ENCODE data around the gene IFT52.

IFT52 gene, protein sequence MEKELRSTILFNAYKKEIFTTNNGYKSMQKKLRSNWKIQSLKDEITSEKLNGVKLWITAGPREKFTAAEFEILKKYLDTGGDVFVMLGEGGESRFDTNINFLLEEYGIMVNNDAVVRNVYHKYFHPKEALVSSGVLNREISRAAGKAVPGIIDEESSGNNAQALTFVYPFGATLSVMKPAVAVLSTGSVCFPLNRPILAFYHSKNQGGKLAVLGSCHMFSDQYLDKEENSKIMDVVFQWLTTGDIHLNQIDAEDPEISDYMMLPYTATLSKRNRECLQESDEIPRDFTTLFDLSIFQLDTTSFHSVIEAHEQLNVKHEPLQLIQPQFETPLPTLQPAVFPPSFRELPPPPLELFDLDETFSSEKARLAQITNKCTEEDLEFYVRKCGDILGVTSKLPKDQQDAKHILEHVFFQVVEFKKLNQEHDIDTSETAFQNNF

DNA sequence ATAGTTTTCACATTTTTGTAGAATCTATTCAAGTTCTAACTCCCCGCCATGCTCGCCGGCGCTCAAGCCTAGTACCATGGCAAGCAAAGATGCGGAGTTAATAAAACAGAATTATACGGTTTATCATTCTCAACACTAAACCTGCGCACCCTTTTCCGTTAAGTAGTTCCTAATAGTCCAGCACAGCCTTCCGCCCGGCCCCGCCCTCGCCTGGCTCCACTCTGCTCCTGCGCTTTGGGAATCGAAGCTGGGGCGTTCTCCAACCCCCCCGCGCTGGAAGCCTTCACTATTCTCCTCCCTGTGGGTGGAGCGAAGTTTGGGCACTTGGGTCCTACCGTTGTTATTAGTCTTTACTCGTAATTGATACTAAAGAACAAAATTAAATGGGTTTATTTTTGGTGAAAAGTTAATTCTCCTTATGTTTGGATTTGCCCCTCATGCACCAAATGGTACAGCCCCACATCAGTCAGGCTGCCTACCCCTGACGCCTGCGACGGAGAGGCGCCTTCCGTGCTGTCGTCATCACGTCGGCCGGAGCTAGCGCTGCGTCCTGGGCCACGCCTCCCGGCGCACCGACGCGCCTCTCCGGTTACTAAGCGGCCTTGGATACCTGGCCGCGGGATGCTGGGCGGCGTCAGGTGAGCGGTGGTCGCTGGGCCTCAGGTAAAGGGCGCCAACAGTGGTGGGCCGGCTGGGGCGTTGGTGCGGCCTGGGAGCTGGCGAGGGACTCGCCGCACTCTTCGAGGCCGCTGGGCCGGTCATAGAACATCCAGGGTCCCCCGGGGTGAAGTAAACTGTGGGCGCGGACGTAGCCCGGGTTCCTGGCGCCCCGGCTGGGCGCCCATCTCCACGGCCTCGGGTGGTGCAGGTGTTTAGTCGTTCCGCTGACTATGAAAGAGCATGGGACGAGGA, at the start of gene IFT52:
Gene IFT52, plus strand, starts transcription at position 546 of the 912 bp plus-strand sequence. CDS start 3,762 bp downstream, outside the sequence.
- DNase-seq, result peak; percentile 78

DNA sequence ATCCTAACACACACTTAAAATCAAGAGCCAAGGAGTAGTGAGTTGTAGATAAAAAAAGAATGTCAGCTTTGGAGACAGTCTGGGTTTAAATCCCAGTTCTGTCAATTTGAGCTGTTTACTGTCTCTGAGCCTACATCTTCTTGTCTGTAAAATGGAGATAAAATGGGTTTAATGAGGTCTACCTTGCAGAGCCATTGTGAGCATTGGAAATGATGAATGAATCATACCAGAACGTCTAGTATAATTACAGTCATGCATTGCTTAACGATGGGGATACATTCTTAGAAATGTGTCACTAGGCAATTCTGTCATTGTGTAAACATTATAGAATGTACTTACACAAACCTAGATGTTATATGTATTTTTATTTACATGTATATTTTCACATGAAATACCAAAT, 49.5 kb upstream of the IFT52 start:
- no peak for DNase-seq

DNA sequence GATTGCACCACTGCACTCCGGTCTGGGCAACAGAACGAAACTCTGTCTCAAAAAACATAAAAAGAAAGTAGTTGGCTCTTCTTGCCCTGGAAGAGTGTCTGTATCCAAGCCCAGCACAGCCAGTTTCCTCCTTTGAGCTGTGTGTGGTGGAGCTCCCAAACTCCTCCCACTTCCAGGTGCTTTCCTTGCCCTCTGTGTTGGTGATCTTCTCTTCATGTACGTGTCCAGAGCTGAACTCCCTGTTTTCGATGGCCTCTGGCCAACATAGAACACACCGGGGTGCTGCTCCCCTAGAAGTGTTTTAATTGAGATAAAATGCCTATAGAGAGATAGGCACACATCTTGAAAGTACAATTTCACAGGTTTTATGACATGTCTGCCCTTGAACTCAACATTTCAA, 48.6 kb upstream of the IFT52 start:
- no peak for DNase-seq

DNA sequence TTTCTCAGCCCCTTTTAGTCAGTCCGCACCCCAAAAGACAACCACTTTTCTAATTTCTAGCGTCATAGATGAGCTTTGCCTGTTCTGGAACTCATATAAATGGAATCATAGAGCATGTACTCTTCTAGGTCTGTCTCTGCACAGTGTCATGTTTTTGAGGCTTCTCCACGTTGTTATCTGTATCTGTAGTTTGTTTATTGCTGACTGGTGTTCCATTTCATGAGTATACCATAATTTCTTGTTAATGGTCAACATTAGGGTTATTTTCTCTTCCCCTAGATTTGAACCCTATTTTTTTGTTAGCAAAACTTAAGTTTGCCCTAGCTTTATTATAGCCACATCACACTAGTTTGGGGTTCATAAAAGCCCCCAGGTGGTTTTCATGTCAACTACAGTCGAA, 48.1 kb upstream of the IFT52 start:
- no peak for DNase-seq

DNA sequence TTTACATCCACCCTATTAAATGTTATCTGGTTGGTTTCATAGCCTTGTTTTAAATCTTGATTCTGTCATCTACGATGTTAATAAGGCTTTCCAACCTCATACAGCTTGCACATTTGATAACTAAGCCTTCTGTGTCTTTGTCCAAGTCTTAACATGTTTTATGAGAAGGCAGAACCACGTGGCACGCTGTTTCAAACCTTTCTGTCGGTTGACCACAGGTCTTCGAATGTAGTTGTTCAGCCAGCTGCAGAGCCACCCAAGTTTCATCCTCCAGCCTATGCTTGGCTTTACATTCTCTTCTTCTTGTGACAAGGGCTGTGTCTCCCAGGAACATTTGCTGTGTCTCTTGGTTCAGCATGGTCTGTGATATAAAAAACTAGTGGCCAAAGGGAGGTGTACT, 47.6 kb upstream of the IFT52 start:
- no peak for DNase-seq

DNA sequence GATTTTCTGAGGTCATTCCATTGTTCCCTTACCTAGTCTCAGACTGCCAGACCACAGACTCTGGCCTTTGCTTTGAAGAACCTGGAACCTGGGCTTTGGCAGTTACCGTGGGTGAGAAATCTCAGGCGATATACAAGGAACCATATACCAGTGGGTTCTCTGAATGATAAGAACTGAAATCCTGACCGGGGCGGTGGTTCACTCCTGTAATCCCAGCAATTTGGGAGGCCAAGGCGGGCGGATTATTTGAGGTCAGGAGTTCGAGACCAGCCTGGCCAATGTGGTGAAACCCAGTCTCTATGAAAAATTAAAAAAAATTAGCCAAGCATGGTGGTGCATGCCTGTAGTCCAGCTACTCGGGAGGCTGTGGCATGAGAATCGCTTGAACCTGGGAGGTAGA, 46.2 kb upstream of the IFT52 start:
- no peak for DNase-seq

DNA sequence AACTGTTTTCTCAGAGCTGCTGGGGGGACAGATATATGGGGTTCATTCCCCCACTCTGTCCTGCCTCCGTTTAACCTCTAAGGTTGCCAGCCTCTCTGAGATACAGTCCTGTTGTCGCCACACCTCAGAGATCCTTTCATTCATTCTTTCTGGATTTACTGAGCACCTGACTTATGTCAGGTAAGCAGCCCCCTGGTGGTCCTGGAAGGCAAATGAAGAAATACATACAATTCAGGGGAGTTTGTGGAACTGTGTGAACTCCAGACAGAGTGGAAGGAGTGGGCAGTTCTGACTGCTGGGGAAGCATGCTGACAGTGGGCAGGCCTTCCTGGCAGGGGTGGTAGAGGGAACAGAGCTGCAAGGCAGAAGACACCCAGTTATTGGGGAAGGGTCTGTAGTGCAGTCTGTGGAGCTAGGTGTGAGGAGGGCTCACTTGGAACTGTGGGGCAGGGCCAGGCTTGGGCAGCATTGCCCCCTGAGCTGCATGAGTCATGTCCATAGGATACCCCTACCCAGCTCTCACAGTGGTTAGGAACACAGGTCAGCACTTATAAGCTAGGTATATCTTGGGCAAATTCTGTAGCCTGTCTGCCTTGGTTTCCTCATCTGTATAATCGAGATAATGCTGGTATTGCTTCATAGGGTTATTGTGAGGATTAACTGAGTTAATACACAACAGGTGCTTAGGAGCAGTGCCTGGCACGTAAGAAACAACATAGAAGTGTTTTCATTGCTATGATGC, 44.7 kb upstream of the IFT52 start:
- no peak for DNase-seq

DNA sequence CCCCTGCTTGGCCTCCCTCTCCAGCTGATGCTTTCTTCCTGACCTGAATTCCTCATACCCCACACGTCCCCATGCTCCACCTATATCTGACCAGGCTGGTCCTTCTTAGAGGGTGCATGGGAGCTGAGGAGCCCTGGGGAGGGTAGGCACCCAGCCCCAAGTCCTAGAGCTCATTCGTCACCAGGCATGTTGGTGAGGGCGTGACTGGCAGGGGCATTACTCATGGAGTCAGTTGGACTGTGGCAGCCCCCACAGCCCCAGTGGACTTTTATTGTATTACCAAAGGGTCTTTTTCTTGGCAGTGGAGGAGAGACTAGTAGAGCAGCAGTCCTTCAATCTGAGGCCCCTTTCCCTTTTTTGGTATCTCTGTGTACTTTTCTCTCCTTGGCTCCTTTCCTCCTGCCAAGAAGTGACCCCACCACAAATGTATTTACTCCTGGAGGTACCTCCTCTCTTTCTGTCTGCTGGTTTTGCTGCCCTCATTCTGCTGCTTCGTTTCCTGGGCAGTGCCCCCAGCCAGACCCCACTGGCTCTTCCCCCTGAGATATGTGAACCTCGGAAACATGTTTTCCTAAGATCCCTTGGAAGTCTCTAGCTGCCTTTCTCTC, 42.4 kb upstream of the IFT52 start:
- no peak for DNase-seq

DNA sequence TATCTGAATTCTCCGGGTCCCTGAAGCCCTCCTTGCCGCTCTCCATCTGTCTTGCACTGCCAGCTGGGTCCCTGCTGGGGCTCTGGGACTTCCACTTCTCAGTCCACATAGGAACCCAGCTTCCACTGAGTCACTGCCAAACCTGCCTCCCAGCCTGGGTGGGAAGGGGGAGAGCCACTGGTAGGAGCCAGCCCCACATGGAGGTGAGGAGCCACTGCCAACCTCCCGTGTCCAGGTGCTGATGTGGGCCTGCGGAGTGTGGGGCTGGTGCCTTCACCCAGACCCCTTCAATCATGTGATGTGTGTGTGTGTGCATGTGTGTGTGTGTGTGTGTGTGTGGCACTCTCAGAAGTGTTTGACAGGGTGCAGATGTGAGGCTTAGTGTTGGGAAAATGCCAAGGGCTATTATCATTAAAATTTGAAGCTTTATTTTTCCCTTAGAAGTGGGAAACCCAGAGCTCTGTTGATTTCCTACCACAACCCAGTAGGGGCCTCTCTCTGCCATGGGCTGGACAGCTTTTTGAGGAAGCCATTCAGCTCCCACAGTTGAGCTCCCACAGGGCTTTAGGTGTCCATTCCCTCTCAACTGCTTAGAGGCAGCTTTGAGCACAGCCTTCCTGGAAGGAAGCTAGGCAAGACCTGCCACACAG, 41.2 kb upstream of the IFT52 start:
- no peak for DNase-seq

DNA sequence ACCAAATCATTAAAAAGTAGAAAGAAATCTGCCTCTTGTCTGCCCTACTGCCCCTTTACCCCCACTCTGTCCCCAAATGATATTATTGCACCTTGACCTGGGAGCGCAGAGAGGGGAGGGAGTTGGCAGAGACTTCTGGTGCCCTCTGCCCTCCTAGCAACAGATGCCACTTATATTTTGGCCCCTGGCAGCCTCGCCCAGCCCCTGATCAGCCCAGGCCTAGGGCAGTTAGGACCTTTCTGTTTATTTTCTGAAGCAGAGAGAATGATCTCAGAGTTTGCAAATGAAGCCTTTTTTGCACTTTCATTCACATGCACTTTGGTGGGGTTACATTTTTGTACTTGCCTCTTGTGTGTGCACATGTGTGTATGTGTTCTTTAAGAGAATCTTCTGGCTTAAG, 40.3 kb upstream of the IFT52 start:
- no peak for DNase-seq

DNA sequence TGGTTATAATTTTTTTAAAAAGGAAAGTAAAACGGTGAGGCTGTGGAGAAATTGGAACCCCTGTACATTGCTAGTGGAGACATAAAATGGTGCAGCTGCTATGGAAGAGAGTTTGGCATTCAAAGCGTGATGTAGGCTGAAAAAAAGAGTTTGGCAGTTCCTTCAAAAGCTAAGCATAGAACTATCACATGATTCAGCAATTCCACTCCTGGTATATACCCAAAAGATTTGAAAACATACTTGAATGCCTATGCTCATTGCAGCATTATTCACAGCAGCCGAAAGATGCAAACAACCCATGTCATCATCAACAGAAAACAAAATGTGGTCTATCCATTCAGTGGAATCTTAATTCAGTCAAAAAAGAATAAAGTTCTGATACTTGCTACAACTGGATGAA, 36.4 kb upstream of the IFT52 start:
- DNase-seq, result no peak

DNA sequence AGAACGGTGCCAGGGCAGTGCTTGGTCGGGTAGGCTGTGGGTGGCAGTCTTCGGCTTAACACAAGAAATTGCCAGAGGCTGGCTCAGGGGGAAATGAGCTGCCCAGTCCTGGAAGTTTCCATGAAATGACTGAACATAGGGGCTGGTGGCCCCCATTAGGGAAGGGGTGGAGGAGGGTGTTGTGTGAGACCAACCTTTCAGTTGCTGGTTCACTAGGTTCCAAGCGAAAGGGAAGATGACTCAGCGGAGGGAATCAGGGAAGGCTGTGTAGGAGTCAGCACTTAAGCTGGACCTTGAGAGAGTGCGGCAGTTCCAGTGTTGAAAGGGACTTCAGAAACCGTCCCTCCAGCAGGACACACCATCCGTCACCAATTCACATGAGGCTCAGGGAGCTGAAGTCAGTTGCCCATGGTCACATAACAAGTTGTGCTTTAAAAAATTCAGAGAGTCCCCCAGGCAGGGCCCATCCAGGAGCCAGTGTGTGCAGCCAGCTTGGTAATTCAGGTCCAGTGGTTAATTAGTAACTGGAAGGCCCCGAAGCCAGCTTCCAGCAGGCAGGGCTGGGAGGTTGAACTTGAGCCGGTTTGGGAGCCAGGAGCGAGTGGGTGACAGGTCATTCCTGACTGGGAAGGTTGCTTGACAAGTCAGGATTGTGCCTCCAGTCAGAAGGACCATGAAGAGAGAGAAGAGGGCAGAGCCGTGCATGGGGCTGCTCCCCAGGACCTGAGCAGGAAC, 32.2 kb upstream of the IFT52 start, which contains the start of gene SGK2:
Gene SGK2, plus strand, starts transcription at position 616 of the 735 bp plus-strand sequence. CDS start 7,469 bp downstream, outside the sequence.
- no peak for DNase-seq

DNA sequence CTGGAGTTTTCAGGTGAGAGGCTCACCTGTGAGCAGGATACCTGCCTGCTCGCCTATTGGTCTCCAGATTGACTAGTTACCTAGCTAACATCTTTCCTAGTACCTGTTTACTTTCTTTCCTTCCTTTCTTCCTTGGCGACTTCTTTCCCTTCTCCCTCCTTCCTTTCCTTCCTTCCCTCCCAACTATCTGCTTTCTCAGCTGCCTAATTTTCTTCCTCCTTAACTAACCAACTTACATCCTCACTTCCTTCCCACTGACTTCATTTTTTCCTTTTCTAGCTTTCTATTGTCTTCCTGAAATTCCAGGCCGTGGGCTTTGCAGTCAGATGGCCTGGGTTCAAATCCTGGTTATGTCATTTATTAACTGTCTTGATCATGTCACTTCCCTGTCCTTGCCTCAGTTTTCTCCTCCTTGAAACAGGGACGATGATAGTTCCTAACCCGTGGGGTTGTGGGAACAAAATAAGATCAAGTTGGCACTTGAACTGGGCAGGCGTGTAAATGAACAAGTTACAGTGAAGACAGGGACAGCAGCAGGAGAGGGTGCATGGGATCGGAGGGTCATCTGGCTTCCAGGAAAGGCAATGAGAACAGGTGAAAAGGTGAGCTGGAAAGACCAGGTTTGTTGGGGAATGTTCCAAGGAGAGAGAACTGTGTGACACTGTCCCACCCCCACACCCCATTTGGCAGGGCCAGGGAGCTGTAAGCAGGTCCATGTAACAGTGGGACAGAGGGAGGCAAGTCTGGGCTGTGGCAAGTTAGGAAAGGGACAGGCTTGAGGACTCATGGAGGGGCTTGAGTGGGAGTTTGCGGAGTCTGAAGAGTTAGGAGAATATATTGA, 31.4 kb upstream of the IFT52 start:
- DNase-seq, result no peak

DNA sequence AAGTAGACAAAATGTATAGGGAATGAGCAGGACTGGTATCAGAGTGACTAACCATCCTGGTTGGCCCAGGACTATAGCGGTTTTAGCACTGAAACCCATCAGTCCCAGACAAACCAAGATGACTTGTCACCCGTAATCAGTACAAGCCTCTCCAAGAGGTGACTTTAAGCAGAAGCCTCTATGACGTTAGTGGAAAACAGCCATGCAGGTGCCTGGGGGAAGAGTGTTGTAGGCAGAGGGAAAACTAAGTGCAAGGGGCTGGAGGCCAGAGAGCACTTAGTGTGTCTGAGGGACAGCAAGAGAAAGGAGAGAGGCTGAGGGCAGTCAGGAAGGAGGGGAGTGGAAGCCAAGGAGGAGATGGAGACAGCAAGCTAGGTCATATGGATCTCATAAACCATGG, 29.8 kb upstream of the IFT52 start:
- no peak for DNase-seq

DNA sequence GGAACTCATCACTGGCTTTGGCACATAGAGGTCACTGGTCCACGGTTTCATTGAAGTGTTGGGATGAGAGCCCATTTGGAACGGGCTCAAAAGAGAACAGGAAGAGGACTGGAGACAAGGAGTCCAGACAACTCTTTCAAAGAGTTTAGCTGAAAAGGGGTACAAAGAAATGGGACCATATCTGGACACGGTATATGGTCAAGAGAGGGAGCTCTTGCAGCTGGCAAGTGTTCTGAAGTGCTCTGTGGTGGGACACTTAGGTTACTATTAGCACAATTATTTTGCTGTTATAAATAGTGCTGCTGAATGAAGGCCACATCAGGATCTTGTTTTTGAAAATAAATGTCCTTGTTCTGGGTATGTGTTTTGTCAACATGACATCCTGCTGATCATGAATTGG, 27.3 kb upstream of the IFT52 start:
- no peak for DNase-seq

DNA sequence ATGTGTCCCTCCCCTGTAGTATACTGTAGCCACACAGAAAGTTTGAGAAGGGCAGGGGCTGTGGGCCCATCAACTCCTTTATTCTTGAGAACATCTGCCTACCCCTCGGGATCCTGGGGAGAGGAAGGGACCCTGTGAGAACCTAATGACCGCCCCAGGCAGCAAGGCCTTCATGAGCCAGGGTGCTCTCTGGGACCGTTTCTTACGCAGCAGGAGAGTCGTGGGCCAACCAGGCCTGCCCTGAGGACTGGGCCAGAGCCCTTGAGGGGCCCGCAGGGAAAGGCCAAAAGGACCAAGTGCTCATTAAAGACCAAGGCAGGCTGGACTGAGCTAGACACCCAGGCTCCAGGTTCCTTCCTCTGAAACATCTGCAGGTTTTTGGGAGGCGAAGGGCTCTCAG, 26.7 kb upstream of the IFT52 start:
- no peak for DNase-seq

DNA sequence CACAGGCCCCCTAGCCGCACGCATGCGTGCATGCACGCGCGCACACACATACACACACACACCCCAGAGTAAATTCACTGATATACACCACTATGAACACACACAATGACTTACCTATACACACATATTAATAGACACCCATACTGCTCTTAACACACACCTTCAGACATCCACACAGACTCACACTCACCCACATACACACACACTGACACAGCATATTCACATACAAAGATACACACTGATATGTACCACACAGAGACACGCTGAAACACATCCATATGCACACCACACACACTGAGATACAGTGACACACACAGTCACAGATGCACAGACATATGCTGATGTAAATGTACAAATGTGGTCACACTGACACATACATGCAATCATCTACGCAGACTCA, 26.3 kb upstream of the IFT52 start:
- DNase-seq, result no peak

DNA sequence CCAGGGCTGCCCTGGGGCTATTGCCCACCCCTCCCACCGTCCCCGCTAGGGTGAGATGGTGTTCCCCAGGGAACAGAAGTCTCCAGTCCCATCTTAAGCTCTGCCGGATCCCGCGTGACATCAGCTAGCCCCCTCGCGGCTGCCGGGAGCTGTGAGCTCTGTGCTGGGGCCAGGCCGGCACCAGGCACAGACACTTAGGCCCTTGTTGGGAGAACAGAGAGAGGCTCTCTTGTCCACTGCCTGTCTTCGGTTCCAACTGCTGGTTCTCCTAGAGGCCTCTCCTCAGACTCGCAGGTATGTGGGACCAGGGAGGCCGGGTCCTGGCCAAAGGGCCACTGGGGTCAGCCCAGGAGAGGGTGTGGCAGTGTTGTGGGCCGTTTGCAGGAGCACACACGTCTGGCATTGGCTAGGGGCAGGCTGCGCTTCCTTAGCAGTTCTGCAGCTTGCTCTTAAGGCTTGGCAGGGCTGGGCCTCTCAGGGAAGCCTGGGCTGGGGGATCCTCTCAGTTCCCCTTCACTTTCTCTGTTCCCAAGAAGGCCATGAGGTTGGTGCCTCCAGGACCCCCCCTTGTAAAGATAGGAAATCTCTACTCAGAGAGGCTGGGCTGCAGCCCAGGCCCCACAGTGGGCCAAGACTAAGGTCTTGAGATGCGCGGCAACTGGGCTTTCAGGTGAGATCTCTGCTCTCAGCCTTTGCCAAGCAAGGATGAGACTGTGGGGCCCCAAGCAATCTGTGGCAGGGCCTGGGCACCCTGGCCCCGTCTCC, 25.6 kb upstream of the IFT52 start:
- no peak for DNase-seq

DNA sequence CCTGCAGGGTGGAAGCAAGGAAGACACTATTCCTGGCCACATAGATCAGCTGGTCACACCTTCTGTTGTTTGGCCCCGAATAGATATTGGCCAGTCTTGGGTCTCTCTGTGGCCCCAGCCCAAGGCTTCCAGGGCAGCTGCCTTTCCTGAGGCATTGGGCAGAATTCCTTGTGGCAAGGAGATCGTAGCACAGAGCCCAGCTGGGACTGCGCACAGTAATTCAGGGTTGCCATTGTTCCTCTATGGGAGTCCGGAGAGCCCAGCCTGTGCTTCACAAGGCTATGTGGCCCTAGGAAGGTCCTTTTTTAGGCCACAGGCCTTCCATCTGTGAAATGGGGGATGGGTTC, 25.0 kb upstream of the IFT52 start:
- no peak for DNase-seq

DNA sequence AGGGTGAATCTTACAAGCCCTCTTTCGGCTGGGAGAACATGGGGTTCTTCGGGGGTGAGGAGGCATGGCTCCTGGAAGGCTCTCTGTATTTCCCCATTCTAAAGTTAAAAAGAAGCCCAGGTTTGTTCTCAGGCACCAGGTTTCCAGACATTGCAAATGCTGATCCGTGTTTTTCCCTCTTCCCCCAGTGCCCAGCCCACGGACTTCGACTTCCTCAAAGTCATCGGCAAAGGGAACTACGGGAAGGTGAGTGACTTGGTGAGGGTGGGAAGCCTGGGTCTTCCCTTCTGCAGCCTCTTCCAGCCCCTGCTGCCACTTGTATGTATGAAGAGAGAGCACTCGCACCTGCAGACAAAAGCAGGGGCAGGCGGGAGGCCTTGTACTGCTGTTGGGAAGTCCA, 23.3 kb upstream of the IFT52 start:
- no peak for DNase-seq
